ENCODE data around the gene TOM1. TPM values are rescaled to one million over a fixed set of nuclear protein-coding genes. Genes with fewer than 3 reads are reported as not detected.

Gene TOM1
- polyA plus RNA-seq, 12 donors = 23.7 to 43.3 (median 28.9) TPM; not detected in 1

GRCh38 chr22:35322126-35322525, 22.4 kb downstream of the TOM1 start:
- no peak for DNase-seq

- DNase-seq = no peak
These were observed 23.2 kb downstream of the TOM1 start for GRCh38 chr22:35322893-35323292.

GRCh38 chr22:35323305-35323704, 23.6 kb downstream of the TOM1 start:
- DNase-seq = no peak

- no peak for DNase-seq
These were observed 24.4 kb downstream of the TOM1 start for GRCh38 chr22:35324067-35324466.

GRCh38 chr22:35324762-35325161, 25.1 kb downstream of the TOM1 start:
- no peak for DNase-seq

- no peak for DNase-seq
These were observed 25.5 kb downstream of the TOM1 start for GRCh38 chr22:35325209-35325608.

- DNase-seq = no peak
These were observed 27.3 kb downstream of the TOM1 start for GRCh38 chr22:35326854-35327562.

GRCh38 chr22:35327690-35328471, 28.2 kb downstream of the TOM1 start:
- DNase-seq = no peak

GRCh38 chr22:35328472-35328885, 28.8 kb downstream of the TOM1 start:
- no peak for DNase-seq

- DNase-seq = no peak
These were observed 29.6 kb downstream of the TOM1 start for GRCh38 chr22:35329114-35329847.

- peak; percentile 53 for DNase-seq
These were observed 30.7 kb downstream of the TOM1 start for GRCh38 chr22:35330258-35330861.

- DNase-seq = no peak
These were observed 32.6 kb downstream of the TOM1 start for GRCh38 chr22:35332278-35332677.

GRCh38 chr22:35333220-35333619, 33.5 kb downstream of the TOM1 start:
- DNase-seq = no peak

- DNase-seq = no peak
These were observed 34.3 kb downstream of the TOM1 start for GRCh38 chr22:35334004-35334403.

GRCh38 chr22:35335468-35335867, 35.8 kb downstream of the TOM1 start:
- DNase-seq = no peak

GRCh38 chr22:35335936-35336781, 36.5 kb downstream of the TOM1 start:
- no peak for DNase-seq

GRCh38 chr22:35337932-35338331, 38.2 kb downstream of the TOM1 start:
- DNase-seq = no peak

GRCh38 chr22:35341090-35341874, 41.6 kb downstream of the TOM1 start:
- no peak for DNase-seq

GRCh38 chr22:35342390-35342789, 42.7 kb downstream of the TOM1 start:
- DNase-seq = no peak
